Activated B cell treated with CpG ODN at 0.5 μM for 24 hours (primary cell): Measurements from ENCODE around the gene LDLRAD4. TPM values are rescaled to one million over a fixed set of nuclear protein-coding genes. Genes with fewer than 3 reads are reported as not detected.

ENCODE experiments used
- ATAC-seq: fragments of 200-7000 bp; cut with Tn5 transposase; one replicate; pipeline ENCODE4 v1.10.0; 2021; ENCODE audit warnings: low read depth, mild to moderate bottlenecking, moderate library complexity
- CTCF ChIA-PET: fragments of 350-600 bp; sonication (Branson Sonifier 250); formaldehyde crosslinking; loops from one replicate; lab custom pipeline; 2021; ENCODE audit warnings: antibody characterized with exemption; lab: Charles Lee
- POLR2A ChIA-PET: fragments of 350-600 bp; sonication (Branson Sonifier 250); formaldehyde crosslinking; loops from one replicate; lab custom pipeline; 2021; ENCODE audit warnings: antibody characterized with exemption; lab: Charles Lee
- DNase-seq: peaks from one replicate; pipeline ENCODE4 v3.0.0; 2022
- H3K27ac Mint-ChIP-seq: one replicate; pipeline ENCODE4 v1.8.0; 2020; ENCODE audit warnings: mixed read lengths
- H3K27me3 Mint-ChIP-seq: one replicate; pipeline ENCODE4 v1.8.0; 2021; ENCODE audit warnings: mixed read lengths
- H3K36me3 Mint-ChIP-seq: one replicate; pipeline ENCODE4 v1.8.0; 2021; ENCODE audit warnings: low read depth, mixed read lengths
- H3K4me1 Mint-ChIP-seq: one replicate; pipeline ENCODE4 v1.8.0; 2021; ENCODE audit warnings: mixed read lengths
- H3K4me3 Mint-ChIP-seq: one replicate; pipeline ENCODE4 v1.8.0; 2020; ENCODE audit warnings: mild to moderate bottlenecking, mixed read lengths
- H3K9me3 Mint-ChIP-seq: one replicate; pipeline ENCODE4 v1.8.0; 2020; ENCODE audit warnings: mixed read lengths
- intact Hi-C: fragments of 100-400 bp; cut with micrococcal nuclease; formaldehyde crosslinking; loops from one replicate; pipeline ENCODE4 v1.15.1; 2024
- total RNA-seq: library from RNA; stranded (reverse); gene quantifications from 2 replicates; pipeline ENCODE4 v1.2.3, GENCODE V29; 2022
- TF ChIP-seq, protein P1 (sequence below): fragments of 200-600 bp; IDR thresholded peaks from one replicate; pipeline ENCODE4 v1.8.0; 2022; ENCODE audit warnings: antibody characterized with exemption, mild to moderate bottlenecking

The LDLRAD4 gene
- total RNA-seq, 1 donor from 2014 or later: 66.9 TPM

DNA sequence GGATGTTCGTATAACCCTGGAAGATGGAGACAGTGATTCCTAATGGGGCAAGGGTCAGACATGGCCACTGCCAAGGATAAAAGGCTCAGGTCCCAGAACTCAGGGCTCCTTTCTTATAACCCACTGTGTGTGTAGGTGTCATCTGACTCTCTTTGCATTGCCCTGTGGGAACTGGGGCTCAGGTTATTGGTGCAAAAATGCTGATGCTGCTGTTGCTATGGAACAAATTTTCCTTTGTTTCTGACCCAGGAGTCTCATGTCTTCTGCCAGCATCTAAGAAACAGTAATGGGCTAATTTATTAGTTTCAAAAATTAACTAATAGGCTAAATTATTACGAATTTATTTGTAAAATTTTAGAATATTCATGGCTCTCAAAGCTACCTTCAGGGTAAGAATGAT is 24.3 kb upstream of the LDLRAD4 start:
- ATAC-seq: no peak
- CTCF ChIA-PET: no interaction called here

DNA sequence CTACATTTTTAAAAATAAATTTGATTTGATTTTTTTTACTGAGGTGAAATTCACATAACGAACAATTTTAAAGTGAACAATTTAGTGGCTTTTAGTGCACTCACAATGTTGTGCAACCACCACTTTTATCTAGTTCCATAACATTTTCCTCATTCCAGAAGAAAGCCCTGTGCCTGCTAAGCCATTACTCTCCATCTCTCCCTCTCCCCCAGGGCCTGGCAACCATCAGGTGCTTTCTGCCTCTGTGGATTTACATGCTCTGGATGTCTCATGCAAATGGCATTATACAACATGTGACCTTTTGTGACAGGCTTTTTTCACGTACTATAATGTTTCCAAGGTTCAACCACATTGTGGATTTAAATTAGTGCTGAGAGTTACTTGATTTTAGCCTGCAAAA is 19.9 kb upstream of the LDLRAD4 start:
- H3K4me3 Mint-ChIP-seq: no peak overlapping the region
- intact Hi-C loops: no loop called here
- DNase-seq (no peak), ATAC-seq (no peak)
- POLR2A ChIA-PET: no interaction called here
- H3K4me1 Mint-ChIP-seq: no peaks in the 10 kb centered on the region
- peaks cover 3% of the 10 kb centered on the region for H3K36me3 Mint-ChIP-seq
- H3K27ac Mint-ChIP-seq: no peak overlapping the region
- TF ChIP-seq, protein P1, sequence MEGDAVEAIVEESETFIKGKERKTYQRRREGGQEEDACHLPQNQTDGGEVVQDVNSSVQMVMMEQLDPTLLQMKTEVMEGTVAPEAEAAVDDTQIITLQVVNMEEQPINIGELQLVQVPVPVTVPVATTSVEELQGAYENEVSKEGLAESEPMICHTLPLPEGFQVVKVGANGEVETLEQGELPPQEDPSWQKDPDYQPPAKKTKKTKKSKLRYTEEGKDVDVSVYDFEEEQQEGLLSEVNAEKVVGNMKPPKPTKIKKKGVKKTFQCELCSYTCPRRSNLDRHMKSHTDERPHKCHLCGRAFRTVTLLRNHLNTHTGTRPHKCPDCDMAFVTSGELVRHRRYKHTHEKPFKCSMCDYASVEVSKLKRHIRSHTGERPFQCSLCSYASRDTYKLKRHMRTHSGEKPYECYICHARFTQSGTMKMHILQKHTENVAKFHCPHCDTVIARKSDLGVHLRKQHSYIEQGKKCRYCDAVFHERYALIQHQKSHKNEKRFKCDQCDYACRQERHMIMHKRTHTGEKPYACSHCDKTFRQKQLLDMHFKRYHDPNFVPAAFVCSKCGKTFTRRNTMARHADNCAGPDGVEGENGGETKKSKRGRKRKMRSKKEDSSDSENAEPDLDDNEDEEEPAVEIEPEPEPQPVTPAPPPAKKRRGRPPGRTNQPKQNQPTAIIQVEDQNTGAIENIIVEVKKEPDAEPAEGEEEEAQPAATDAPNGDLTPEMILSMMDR: no peak
- peaks cover 14% of the 10 kb centered on the region for H3K9me3 Mint-ChIP-seq
- CTCF ChIA-PET: no interaction called here
- H3K27me3 Mint-ChIP-seq: peaks cover 20% of the 10 kb centered on the region

More for the DNA sequence above, 24.3 kb upstream of the LDLRAD4 start:
- TF ChIP-seq, protein P1: no peak
- DNase-seq: no peak
- Mint-ChIP-seq H3K27ac (no peak overlapping the region), H3K9me3 (peaks cover 4% of the 10 kb centered on the region), H3K27me3 (peaks cover 6% of the 10 kb centered on the region), H3K4me1 (no peaks in the 10 kb centered on the region), H3K4me3 (no peak overlapping the region), H3K36me3 (peaks cover under 1% of the 10 kb centered on the region)
- POLR2A ChIA-PET: no interaction called here
- intact Hi-C loops: no loop called here

DNA sequence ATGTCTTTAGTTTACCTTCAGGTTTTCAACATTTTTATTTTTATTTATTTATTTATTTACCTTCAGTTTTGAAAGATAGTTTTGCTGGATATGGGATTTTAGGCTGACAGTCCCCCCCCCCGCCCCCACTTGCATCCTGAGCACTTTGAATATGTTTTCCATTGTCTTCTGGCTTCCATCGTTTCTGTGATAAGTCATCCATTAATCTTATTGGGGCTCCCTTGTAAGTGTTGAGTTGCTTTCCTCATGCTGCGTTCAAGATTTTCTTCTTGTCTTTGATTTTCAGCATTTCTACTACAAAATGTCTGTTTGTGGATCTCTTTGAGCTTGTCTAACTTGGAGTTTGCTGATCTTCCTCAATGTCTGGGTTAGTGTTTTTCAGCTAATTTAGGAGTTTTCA is 19.4 kb upstream of the LDLRAD4 start:
- peaks cover 14% of the 10 kb centered on the region for H3K9me3 Mint-ChIP-seq
- POLR2A ChIA-PET: no interaction called here
- H3K27me3 Mint-ChIP-seq: peaks cover 20% of the 10 kb centered on the region
- H3K27ac Mint-ChIP-seq: no peak overlapping the region
- no peak for ATAC-seq
- peaks cover 3% of the 10 kb centered on the region for H3K36me3 Mint-ChIP-seq
- CTCF ChIA-PET: no interaction called here
- H3K4me3 Mint-ChIP-seq: no peak overlapping the region
- TF ChIP-seq, protein P1: no peak
- no peaks in the 10 kb centered on the region for H3K4me1 Mint-ChIP-seq
- intact Hi-C loops: no loop called here
- DNase-seq: no peak

DNA sequence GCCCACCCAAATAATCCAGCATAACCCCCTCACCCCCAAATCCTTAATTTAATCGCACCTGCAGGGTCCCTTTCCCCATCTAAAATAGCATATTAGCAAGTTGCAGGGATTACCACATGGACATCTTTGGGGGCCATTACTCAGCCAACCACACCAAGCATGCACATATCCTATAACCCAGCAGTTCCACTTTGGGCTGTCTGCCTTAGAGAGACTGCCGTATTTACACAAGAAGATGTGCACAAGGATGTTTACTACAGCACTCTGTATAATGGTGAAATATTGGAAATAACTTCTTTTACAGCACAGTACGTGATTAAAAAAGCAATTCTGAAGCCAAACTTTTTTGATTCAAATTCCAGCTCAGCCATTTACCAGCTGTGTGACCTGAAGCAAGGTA is 17.3 kb upstream of the LDLRAD4 start:
- DNase-seq (no peak), ATAC-seq (no peak)
- Mint-ChIP-seq H3K36me3 (peaks cover 3% of the 10 kb centered on the region), H3K4me3 (no peak overlapping the region), H3K27ac (no peak overlapping the region), H3K27me3 (peaks cover 28% of the 10 kb centered on the region), H3K9me3 (peaks cover 14% of the 10 kb centered on the region), H3K4me1 (no peaks in the 10 kb centered on the region)
- TF ChIP-seq, protein P1: no peak
- ChIA-PET CTCF (no interaction called here), POLR2A (no interaction called here)
- intact Hi-C loops: no loop called here

DNA sequence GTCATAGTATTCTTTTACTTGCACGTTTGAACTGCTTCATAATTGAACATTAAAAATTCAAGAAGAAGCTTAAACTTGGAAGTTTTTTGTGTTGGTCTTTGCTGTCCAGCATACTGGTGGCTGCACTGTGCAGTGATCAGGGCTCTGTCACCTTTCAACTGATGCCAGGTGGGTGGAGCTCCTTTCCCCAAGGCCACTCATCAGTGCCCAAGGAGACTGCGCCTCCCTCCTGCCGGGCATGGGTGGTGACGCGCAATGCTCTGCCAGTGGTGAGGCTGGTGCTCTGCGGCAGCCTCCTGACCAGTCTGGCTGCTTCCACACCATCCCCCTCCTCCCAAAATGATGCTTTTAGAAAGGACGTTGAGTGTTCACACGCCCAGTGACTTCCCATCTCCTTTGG is 16.0 kb upstream of the LDLRAD4 start:
- ChIA-PET CTCF (no interaction called here), POLR2A (no interaction called here)
- peaks cover 36% of the 10 kb centered on the region for H3K27me3 Mint-ChIP-seq
- H3K4me1 Mint-ChIP-seq: no peaks in the 10 kb centered on the region
- no peak overlapping the region for H3K27ac Mint-ChIP-seq
- TF ChIP-seq, protein P1: no peak
- peaks cover 14% of the 10 kb centered on the region for H3K9me3 Mint-ChIP-seq
- H3K36me3 Mint-ChIP-seq: peaks cover 3% of the 10 kb centered on the region
- no peak for DNase-seq
- intact Hi-C loops: no loop called here
- ATAC-seq: no peak
- H3K4me3 Mint-ChIP-seq: no peak overlapping the region
